HepG2 (cell line): Measurements from ENCODE around the gene SERPINE2. TPM values are rescaled to one million over a fixed set of nuclear protein-coding genes. Genes with fewer than 3 reads are reported as not detected.

Experiments
- CTCF ChIP-seq: sonication (generic); formaldehyde crosslinking; IDR thresholded peaks from 2 replicates; pipeline ENCODE4 v1.5.0; 2020; ENCODE audit warnings: mild to moderate bottlenecking, missing genetic modification reagents, moderate library complexity
- HDAC2 ChIP-seq: sonication (generic); formaldehyde crosslinking; IDR thresholded peaks from 2 replicates; pipeline ENCODE4 v1.4.0; 2020; ENCODE audit warnings: missing genetic modification reagents
- ISX ChIP-seq: sonication (generic); formaldehyde crosslinking; conservative IDR thresholded peaks from 2 replicates; pipeline ENCODE4 v1.5.0; 2020; ENCODE audit warnings: missing genetic modification reagents
- KMT2A ChIP-seq: sonication (generic); formaldehyde crosslinking; IDR thresholded peaks from 2 replicates; pipeline ENCODE4 v1.4.0; 2020; ENCODE audit warnings: missing genetic modification reagents
- MTA1 ChIP-seq: sonication (generic); formaldehyde crosslinking; IDR thresholded peaks from 2 replicates; pipeline ENCODE4 v1.4.0; 2020; ENCODE audit warnings: missing genetic modification reagents, mild to moderate bottlenecking, borderline replicate concordance
- MYNN ChIP-seq: sonication (generic); formaldehyde crosslinking; IDR thresholded peaks from 2 replicates; pipeline ENCODE4 v1.4.0; 2020; ENCODE audit warnings: mild to moderate bottlenecking, low read depth, missing genetic modification reagents
- NFKBIZ ChIP-seq: IDR thresholded peaks from 2 replicates; pipeline ENCODE4 v1.6.1; 2018; ENCODE audit warnings: missing genetic modification reagents, missing compliant biosample characterization
- NR2F1 ChIP-seq, 2 experiments: fragments of 450-650 bp in 1 of 2; formaldehyde crosslinking in 1 of 2; IDR thresholded peaks; 2 replicates each; pipeline versions ENCODE4 v1.5.0 to v1.6.1; 2016 to 2020; ENCODE audit warnings: mild to moderate bottlenecking in 1 of 2, missing compliant biosample characterization in 1 of 2, missing genetic modification reagents in 1 of 2, moderate library complexity in 1 of 2
- RBM22 ChIP-seq: fragments of 200-400 bp; formaldehyde crosslinking; optimal IDR thresholded peaks from 2 replicates; pipeline ENCODE3; 2017; ENCODE audit warnings: mild to moderate bottlenecking, low read length, moderate library complexity
- SRF ChIP-seq: IDR thresholded peaks from 2 replicates; pipeline ENCODE4 v1.6.1; 2011; ENCODE audit warnings: mild to moderate bottlenecking, low read depth, low read length, moderate library complexity
- SRY ChIP-seq: sonication (generic); formaldehyde crosslinking; IDR thresholded peaks from 2 replicates; pipeline ENCODE4 v1.8.0; 2022; ENCODE audit warnings: mild to moderate bottlenecking, missing genetic modification reagents
- TRIM22 ChIP-seq: fragments of 450-650 bp; IDR thresholded peaks from 2 replicates; pipeline ENCODE4 v1.6.1; 2017
- ZFP36L1 ChIP-seq: sonication (generic); formaldehyde crosslinking; IDR thresholded peaks from 2 replicates; pipeline ENCODE4 v1.8.0; 2022; ENCODE audit warnings: mild to moderate bottlenecking, missing genetic modification reagents, moderate library complexity
- ZHX2 ChIP-seq, 2 experiments: sonication (generic) in 1 of 2; formaldehyde crosslinking in 1 of 2; IDR thresholded peaks; 2 replicates each; pipeline versions ENCODE4 v1.6.1 to v1.9.0; 2014 to 2022; ENCODE audit warnings: antibody characterized with exemption in 1 of 2, borderline replicate concordance in 1 of 2, inconsistent platforms in 1 of 2, low read depth in 1 of 2, missing genetic modification reagents in 1 of 2
- ZMAT5 ChIP-seq: sonication (generic); formaldehyde crosslinking; IDR thresholded peaks from 2 replicates; pipeline ENCODE4 v1.5.0; 2020; ENCODE audit warnings: mild to moderate bottlenecking, low read depth, missing genetic modification reagents, borderline replicate concordance
- ZNF12 ChIP-seq: sonication (generic); formaldehyde crosslinking; IDR thresholded peaks from 2 replicates; pipeline ENCODE4 v1.5.0; 2020; ENCODE audit warnings: missing genetic modification reagents
- ZNF121 ChIP-seq: sonication (generic); formaldehyde crosslinking; IDR thresholded peaks from 2 replicates; pipeline ENCODE4 v1.5.0; 2020; ENCODE audit warnings: mild to moderate bottlenecking, missing genetic modification reagents
- ZNF136 ChIP-seq: sonication (generic); formaldehyde crosslinking; IDR thresholded peaks from 2 replicates; pipeline ENCODE4 v1.8.1; 2022; ENCODE audit warnings: low read depth, mild to moderate bottlenecking, moderate library complexity, missing genetic modification reagents
- ZNF263 ChIP-seq: sonication (generic); formaldehyde crosslinking; IDR thresholded peaks from 2 replicates; pipeline ENCODE4 v1.4.0; 2020; ENCODE audit warnings: missing genetic modification reagents
- ZNF510 ChIP-seq: sonication (generic); formaldehyde crosslinking; IDR thresholded peaks from 2 replicates; pipeline ENCODE4 v1.4.0; 2020; ENCODE audit warnings: low read depth, mild to moderate bottlenecking, missing genetic modification reagents
- ZNF558 ChIP-seq: sonication (generic); formaldehyde crosslinking; IDR thresholded peaks from 2 replicates; pipeline ENCODE4 v1.9.0; 2022; ENCODE audit warnings: mild to moderate bottlenecking, missing genetic modification reagents, borderline replicate concordance
- polyA plus RNA-seq, 8 experiments: library from polyadenylated mRNA; depleted of rRNA in 3 of 8; stranded (reverse) in 7 of 8; unstranded in 1 of 8; fragments of >200 nt; fragmentation: Illumina TruSeq in 4 of 8; extraction: Trizol in 4 of 8; gene quantifications; 2 replicates each; pipeline versions ENCODE4 v1.2.1 to v1.2.3, GENCODE V29; 2011 to 2016; ENCODE audit warnings: low read depth in 4 of 8, missing spikeins in 1 of 8, mixed read lengths in 1 of 8; ENCODE audit not compliant: insufficient read depth in 1 of 8
- total RNA-seq, 5 experiments: library from RNA; depleted of rRNA; stranded (reverse); fragments of >200 nt; fragmentation: Illumina TruSeq; extraction: Trizol; gene quantifications; 2 replicates each; pipeline ENCODE4 v1.2.3, GENCODE V29; 2016; ENCODE audit warnings: low read depth in 1 of 5

Gene SERPINE2
- total and polyA plus RNA-seq, 2 of the 13 experiments (the other 11 are each of a cell fraction or from before 2014, with no cell fraction given): 7.9 to 18.1 TPM

GRCh38 chr2:223944166-223944702 lies 94.9 kb downstream of the SERPINE2 start (continued):
- TF ChIP-seq TRIM22 (no peak), ZNF510 (CRISPR knock-in tag) (no peak), ZFP36L1 (CRISPR knock-in tag) (peak; percentile 80; the same call in 1 of the 2 replicates), MYNN (0 out of 2 replicates have a peak, but pooled peaks have one; percentile 44), KMT2A (CRISPR knock-in tag) (peak; percentile 78), RBM22 (no peak), CTCF (CRISPR knock-in tag) (peak; percentile 30), ISX (CRISPR knock-in tag) (no peak), ZNF121 (CRISPR knock-in tag) (no peak), NFKBIZ (CRISPR knock-in tag) (no peak), SRY (CRISPR knock-in tag) (peak; percentile 78; the same call in 1 of the 2 replicates), HDAC2 (CRISPR knock-in tag) (peak; percentile 64; the same call in 1 of the 2 replicates), SRF (no peak), ZNF558 (CRISPR knock-in tag) (no peak; the same call in 1 of the 2 replicates), MTA1 (peak; percentile 87; the same call in 1 of the 2 replicates), ZNF263 (CRISPR knock-in tag) (no peak), ZMAT5 (CRISPR knock-in tag) (no peak), ZHX2 (IDR thresholded peaks at IDR 0.05; ENCODE audit: low read depth) (no peak), ZHX2 (CRISPR knock-in tag; IDR thresholded peaks at IDR 0.05; ENCODE audit: borderline replicate concordance) (no peak), ZNF12 (CRISPR knock-in tag) (no peak), ZNF136 (no peak), NR2F1 (CRISPR knock-in tag; IDR thresholded peaks at IDR 0.05) (no peak)
